Astrocyte (in vitro differentiated cells and primary cell): ENCODE measurements around the gene ACOT7. TPM values are rescaled to one million over a fixed set of nuclear protein-coding genes. Genes with fewer than 3 reads are reported as not detected.
A peak's percentile ranks its signal among the peaks of the same experiment; 100 is the strongest.

Experiments used
- DNase-seq: peaks from one replicate; pipeline ENCODE4 v3.0.0-alpha.2; 2010; ENCODE audit warnings: low read depth
- FAIRE-seq: peaks from 2 replicates; lab custom pipeline; 2011; peaks lifted over from hg19 to GRCh38; lab: Jason Lieb, UNC
- H2AFZ ChIP-seq: 2 replicates; pipeline ENCODE4 v1.6.0; 2012; ENCODE audit warnings: low read depth, low read length, inconsistent platforms
- H3K27ac ChIP-seq: 2 replicates; pipeline ENCODE4 v1.5.1; 2011; ENCODE audit warnings: low read depth, low read length, inconsistent platforms
- H3K27me3 ChIP-seq: 2 replicates; pipeline ENCODE4 v1.6.0; 2011; ENCODE audit warnings: low read length, inconsistent platforms; ENCODE audit not compliant: insufficient read depth
- H3K36me3 ChIP-seq: 2 replicates; pipeline ENCODE4 v1.5.1; 2011; ENCODE audit warnings: low read length, inconsistent platforms; ENCODE audit not compliant: insufficient read depth
- H3K4me1 ChIP-seq: 2 replicates; pipeline ENCODE4 v1.5.1; 2011; ENCODE audit warnings: low read length, inconsistent platforms; ENCODE audit not compliant: insufficient read depth
- H3K4me2 ChIP-seq: 2 replicates; pipeline ENCODE4 v1.6.0; 2012; ENCODE audit warnings: low read length, inconsistent platforms
- H3K4me3 ChIP-seq: 2 replicates; pipeline ENCODE4 v1.5.1; 2011; ENCODE audit warnings: low read depth, mild to moderate bottlenecking, low read length, inconsistent platforms; ENCODE audit not compliant: insufficient read depth
- H3K79me2 ChIP-seq: 2 replicates; pipeline ENCODE4 v1.6.0; 2012; ENCODE audit warnings: mild to moderate bottlenecking, low read length, inconsistent platforms; ENCODE audit not compliant: insufficient read depth
- H3K9ac ChIP-seq: 2 replicates; pipeline ENCODE4 v1.6.0; 2012; ENCODE audit warnings: mild to moderate bottlenecking, low read length, inconsistent platforms
- H3K9me3 ChIP-seq: 2 replicates; pipeline ENCODE4 v1.5.1; 2012; ENCODE audit warnings: low read depth, mild to moderate bottlenecking, low read length, inconsistent platforms; ENCODE audit not compliant: insufficient read depth
- H4K20me1 ChIP-seq: 2 replicates; pipeline ENCODE4 v1.6.0; 2012; ENCODE audit warnings: low read length, inconsistent platforms; ENCODE audit not compliant: insufficient read depth
- H3K27ac Mint-ChIP-seq: one replicate; pipeline ENCODE4 v1.8.0; 2021; ENCODE audit warnings: mild to moderate bottlenecking, mixed read lengths; ENCODE audit not compliant: unreplicated experiment
- H3K27me3 Mint-ChIP-seq: one replicate; pipeline ENCODE4 v1.8.0; 2021; ENCODE audit warnings: low read depth, mixed read lengths; ENCODE audit not compliant: unreplicated experiment
- H3K36me3 Mint-ChIP-seq: one replicate; pipeline ENCODE4 v1.8.0; 2021; ENCODE audit warnings: low read depth, mixed read lengths; ENCODE audit not compliant: unreplicated experiment
- H3K4me1 Mint-ChIP-seq: one replicate; pipeline ENCODE4 v1.8.0; 2021; ENCODE audit warnings: low read depth, mixed read lengths; ENCODE audit not compliant: unreplicated experiment
- H3K4me3 Mint-ChIP-seq: one replicate; pipeline ENCODE4 v1.8.0; 2021; ENCODE audit warnings: mild to moderate bottlenecking, moderate library complexity, mixed read lengths; ENCODE audit not compliant: unreplicated experiment
- H3K9me3 Mint-ChIP-seq: one replicate; pipeline ENCODE4 v1.8.0; 2021; ENCODE audit warnings: mild to moderate bottlenecking, mixed read lengths; ENCODE audit not compliant: unreplicated experiment
- CTCF ChIP-seq: IDR thresholded peaks from 2 replicates; pipeline ENCODE4 v1.5.1; 2011; ENCODE audit warnings: low read depth, mild to moderate bottlenecking, inconsistent platforms, low read length, moderate library complexity; ENCODE audit not compliant: insufficient read depth
- EZH2 ChIP-seq: IDR thresholded peaks from 2 replicates; pipeline ENCODE4 v1.6.1; 2012; ENCODE audit warnings: mild to moderate bottlenecking, low read length, inconsistent platforms; ENCODE audit not compliant: insufficient read depth
- total RNA-seq: library from RNA; stranded (reverse); gene quantifications from 2 replicates; pipeline ENCODE4 v1.2.1, GENCODE V29; 2021

Gene ACOT7
- total RNA-seq, 1 donor from 2014 or later = 91.1 TPM

DNA sequence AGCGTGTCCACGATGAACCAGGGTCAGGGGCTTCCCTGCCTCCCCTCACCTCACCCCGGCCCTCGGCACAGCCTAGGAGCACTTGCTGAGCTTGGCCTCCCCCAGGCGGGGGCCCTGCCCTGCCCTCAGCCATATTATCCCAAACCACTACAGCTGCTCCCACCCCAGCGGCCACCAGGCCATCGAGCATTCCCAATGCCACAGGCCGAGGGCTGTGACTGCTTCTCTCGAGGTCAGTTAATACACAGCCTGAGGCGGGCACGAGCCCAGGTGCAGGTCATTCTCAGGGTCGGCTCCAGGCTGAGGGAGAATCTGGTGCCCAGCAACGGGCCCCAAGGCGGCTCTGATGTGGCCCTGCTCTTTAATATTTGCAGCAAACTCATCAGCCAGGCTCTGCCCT, 124.3 kb downstream of the ACOT7 start:
- no peak overlapping the region for H3K27ac Mint-ChIP-seq
- H3K9ac ChIP-seq = no peak overlapping the region
- no peak overlapping the region for H3K4me3 Mint-ChIP-seq

GRCh38 chr1:6268415-6268814, 125.2 kb downstream of the ACOT7 start:
- H3K36me3 ChIP-seq = no peaks in the 10 kb centered on the region
- no peaks in the 10 kb centered on the region for H3K9me3 ChIP-seq
- Mint-ChIP-seq H3K36me3 (no peaks in the 10 kb centered on the region), H3K4me1 (peaks cover 32% of the 10 kb centered on the region), H3K27ac (no peak overlapping the region), H3K9me3 (no peaks in the 10 kb centered on the region), H3K27me3 (no peaks in the 10 kb centered on the region), H3K4me3 (no peak overlapping the region)
- H3K4me3 ChIP-seq = no peak overlapping the region
- H3K4me1 ChIP-seq = peaks cover 32% of the 10 kb centered on the region
- H2AFZ ChIP-seq = no peak overlapping the region
- H3K4me2 ChIP-seq = no peak overlapping the region
- TF ChIP-seq CTCF = no peak
- no peak for TF ChIP-seq EZH2
- H3K27ac ChIP-seq = no peak overlapping the region
- FAIRE-seq (no peak), DNase-seq (no peak)
- H3K9ac ChIP-seq = no peak overlapping the region
- H3K79me2 ChIP-seq = no peaks in the 10 kb centered on the region
- H3K27me3 ChIP-seq = no peaks in the 10 kb centered on the region
- peaks cover 28% of the 10 kb centered on the region for H4K20me1 ChIP-seq

More for the DNA sequence above, 124.3 kb downstream of the ACOT7 start:
- Histone ChIP-seq H3K9me3 (no peaks in the 10 kb centered on the region), H3K4me3 (no peak overlapping the region), H3K4me1 (peaks cover 37% of the 10 kb centered on the region), H4K20me1 (peaks cover 28% of the 10 kb centered on the region), H3K79me2 (no peaks in the 10 kb centered on the region), H3K4me2 (no peak overlapping the region), H3K27ac (no peak overlapping the region), H3K27me3 (no peaks in the 10 kb centered on the region), H2AFZ (no peak overlapping the region), H3K36me3 (no peaks in the 10 kb centered on the region)
- Mint-ChIP-seq H3K9me3 (no peaks in the 10 kb centered on the region), H3K4me1 (peaks cover 34% of the 10 kb centered on the region), H3K27me3 (no peaks in the 10 kb centered on the region), H3K36me3 (no peaks in the 10 kb centered on the region)
- FAIRE-seq (no peak), DNase-seq (no peak)
- TF ChIP-seq CTCF (no peak), EZH2 (no peak)

GRCh38 chr1:6267686-6268322, 125.8 kb downstream of the ACOT7 start:
- no peak overlapping the region for H3K27ac Mint-ChIP-seq
- no peak overlapping the region for H3K27ac ChIP-seq
- no peaks in the 10 kb centered on the region for H3K36me3 Mint-ChIP-seq
- FAIRE-seq (no peak), DNase-seq (peak; percentile 47)
- H3K36me3 ChIP-seq = no peaks in the 10 kb centered on the region
- peaks cover 30% of the 10 kb centered on the region for H3K4me1 ChIP-seq
- peak overlapping the region; percentile 43 for H3K4me2 ChIP-seq
- no peak for TF ChIP-seq EZH2
- no peak for TF ChIP-seq CTCF
- no peak overlapping the region for H2AFZ ChIP-seq
- no peaks in the 10 kb centered on the region for H3K27me3 Mint-ChIP-seq
- no peaks in the 10 kb centered on the region for H3K27me3 ChIP-seq
- H3K9me3 Mint-ChIP-seq = no peaks in the 10 kb centered on the region
- H3K79me2 ChIP-seq = no peaks in the 10 kb centered on the region
- H4K20me1 ChIP-seq = peaks cover 24% of the 10 kb centered on the region
- no peak overlapping the region for H3K4me3 ChIP-seq
- H3K9me3 ChIP-seq = no peaks in the 10 kb centered on the region
- no peak overlapping the region for H3K9ac ChIP-seq
- H3K4me3 Mint-ChIP-seq = no peak overlapping the region
- H3K4me1 Mint-ChIP-seq = peaks cover 26% of the 10 kb centered on the region
